GM19240 (cell line): Measurements from ENCODE around the gene PRDM1.

Experiments used
- DNase-seq: peaks from one replicate; pipeline ENCODE4 v3.0.0; 2011; ENCODE audit warnings: low spot score; ENCODE audit not compliant: insufficient read length

PRDM1 gene

GRCh38 chr6:106094964-106095335 lies 8.8 kb downstream of the PRDM1 start:
- DNase-seq, result no peak

GRCh38 chr6:106097411-106098231 lies 11.5 kb downstream of the PRDM1 start:
- DNase-seq, result no peak

- DNase-seq, result no peak
Measured at GRCh38 chr6:106098383-106099234, 12.5 kb downstream of the PRDM1 start.

- no peak for DNase-seq
Measured at GRCh38 chr6:106099235-106099537, 13.1 kb downstream of the PRDM1 start.

GRCh38 chr6:106100755-106101154 lies 14.6 kb downstream of the PRDM1 start:
- no peak for DNase-seq

GRCh38 chr6:106101466-106101865 lies 15.3 kb downstream of the PRDM1 start:
- no peak for DNase-seq

- DNase-seq, result peak; percentile 54
Measured at GRCh38 chr6:106102034-106102433, 15.9 kb downstream of the PRDM1 start.

- DNase-seq, result no peak
Measured at GRCh38 chr6:106102967-106103727, 17.0 kb downstream of the PRDM1 start.

GRCh38 chr6:106103728-106104109 lies 17.6 kb downstream of the PRDM1 start:
- no peak for DNase-seq

- DNase-seq, result no peak
Measured at GRCh38 chr6:106104476-106104875, 18.3 kb downstream of the PRDM1 start.

- DNase-seq, result no peak
Measured at GRCh38 chr6:106104941-106105340, 18.8 kb downstream of the PRDM1 start.

GRCh38 chr6:106105493-106105892 lies 19.4 kb downstream of the PRDM1 start:
- no peak for DNase-seq

GRCh38 chr6:106106276-106107042 lies 20.3 kb downstream of the PRDM1 start:
- no peak for DNase-seq

- no peak for DNase-seq
Measured at GRCh38 chr6:106107043-106107613, 21.0 kb downstream of the PRDM1 start.

GRCh38 chr6:106108129-106108528 lies 22.0 kb downstream of the PRDM1 start:
- DNase-seq, result no peak

- DNase-seq, result no peak
Measured at GRCh38 chr6:106109029-106109428, 22.9 kb downstream of the PRDM1 start.

GRCh38 chr6:106110164-106110826 lies 24.2 kb downstream of the PRDM1 start:
- DNase-seq, result no peak

GRCh38 chr6:106112433-106112832 lies 26.3 kb downstream of the PRDM1 start:
- DNase-seq, result no peak

- no peak for DNase-seq
Measured at GRCh38 chr6:106113256-106113959, 27.3 kb downstream of the PRDM1 start.

- no peak for DNase-seq
Measured at GRCh38 chr6:106114492-106114891, 28.4 kb downstream of the PRDM1 start.
